HUES48 (cell line): ENCODE data around the gene ST8SIA2.

Experiments
- H3K27ac ChIP-seq: one replicate; pipeline ENCODE4 v1.7.0; 2013; ENCODE audit warnings: low read depth, low read length, inconsistent platforms
- H3K27me3 ChIP-seq: 2 replicates; pipeline ENCODE4 v1.6.1; 2013; ENCODE audit warnings: mild to moderate bottlenecking, low read length; ENCODE audit not compliant: control insufficient read depth, insufficient read depth
- H3K36me3 ChIP-seq: 2 replicates; pipeline ENCODE4 v1.6.1; 2013; ENCODE audit warnings: low read length; ENCODE audit not compliant: control insufficient read depth, insufficient read depth
- H3K4me1 ChIP-seq: 2 replicates; pipeline ENCODE4 v1.6.1; 2013; ENCODE audit warnings: mild to moderate bottlenecking, low read length; ENCODE audit not compliant: control insufficient read depth, insufficient read depth
- H3K4me3 ChIP-seq: 2 replicates; pipeline ENCODE4 v1.5.1; 2013; ENCODE audit warnings: mild to moderate bottlenecking, low read depth, low read length
- H3K9ac ChIP-seq: 2 replicates; pipeline ENCODE4 v1.6.1; 2013; ENCODE audit warnings: mild to moderate bottlenecking, low read depth, low read length, moderate library complexity
- H3K9me3 ChIP-seq: 2 replicates; pipeline ENCODE4 v1.6.1; 2013; ENCODE audit warnings: low read length; ENCODE audit not compliant: control insufficient read depth, insufficient read depth

ST8SIA2 gene

DNA sequence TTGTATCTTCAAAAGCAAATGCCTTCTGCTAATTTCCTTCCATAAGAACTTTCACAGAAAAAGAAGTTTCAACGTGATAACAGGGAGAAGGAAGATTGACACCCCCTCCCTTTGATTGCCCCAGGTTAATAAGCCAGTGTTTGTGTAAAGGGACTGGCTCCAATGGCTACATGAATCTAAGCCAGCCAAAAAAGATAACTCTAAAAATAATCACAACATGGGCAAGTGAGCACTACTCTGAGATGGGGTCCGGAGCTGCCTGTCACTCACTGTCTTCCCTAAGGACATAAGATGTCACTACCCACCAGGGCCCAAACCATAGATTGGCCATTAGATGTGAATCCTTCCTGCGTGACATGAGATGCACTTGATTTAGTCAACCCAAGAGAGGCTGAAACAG lies 17.6 kb upstream of the ST8SIA2 start:
- Histone ChIP-seq H3K36me3 (no peaks in the 10 kb centered on the region), H3K9ac (no peak overlapping the region), H3K4me1 (no peaks in the 10 kb centered on the region), H3K27ac (no peak overlapping the region), H3K9me3 (no peaks in the 10 kb centered on the region), H3K27me3 (no peaks in the 10 kb centered on the region; the same call in 1 of the 2 replicates), H3K4me3 (no peak overlapping the region)

DNA sequence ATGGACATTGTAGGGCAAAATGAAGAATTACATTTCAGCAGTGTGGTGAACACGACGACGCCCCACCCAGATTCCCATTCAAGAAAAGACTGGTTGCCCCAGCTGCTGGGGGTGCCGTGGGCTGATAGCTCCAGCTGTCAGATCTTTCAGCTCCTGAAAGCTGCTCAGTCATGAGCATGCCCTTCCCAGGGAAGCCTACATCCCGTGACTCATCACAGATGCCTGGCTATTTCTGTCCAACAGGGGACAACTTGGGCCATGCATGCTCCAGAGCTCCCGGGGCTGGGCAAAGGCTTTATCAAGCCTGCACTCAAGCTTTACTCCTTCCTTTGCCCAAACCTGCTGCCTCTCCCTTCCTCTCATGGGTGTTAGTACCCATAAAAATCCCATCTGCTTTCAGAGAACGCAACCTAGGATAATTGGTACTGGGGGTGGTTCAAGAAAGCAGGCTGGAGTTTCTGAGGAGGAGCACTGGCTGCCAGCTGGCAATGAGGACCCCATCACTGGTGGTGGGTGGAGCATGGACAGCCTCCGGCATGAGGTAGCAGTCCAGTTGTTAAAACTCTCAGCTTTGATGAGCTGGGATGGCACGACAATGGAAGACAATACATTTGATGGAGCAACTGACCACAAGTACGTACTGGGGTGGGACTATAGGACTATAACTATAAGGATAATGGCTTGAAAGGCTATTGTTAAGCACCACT lies 16.4 kb upstream of the ST8SIA2 start:
- Histone ChIP-seq H3K4me3 (no peak overlapping the region), H3K27me3 (no peaks in the 10 kb centered on the region; the same call in 1 of the 2 replicates)

DNA sequence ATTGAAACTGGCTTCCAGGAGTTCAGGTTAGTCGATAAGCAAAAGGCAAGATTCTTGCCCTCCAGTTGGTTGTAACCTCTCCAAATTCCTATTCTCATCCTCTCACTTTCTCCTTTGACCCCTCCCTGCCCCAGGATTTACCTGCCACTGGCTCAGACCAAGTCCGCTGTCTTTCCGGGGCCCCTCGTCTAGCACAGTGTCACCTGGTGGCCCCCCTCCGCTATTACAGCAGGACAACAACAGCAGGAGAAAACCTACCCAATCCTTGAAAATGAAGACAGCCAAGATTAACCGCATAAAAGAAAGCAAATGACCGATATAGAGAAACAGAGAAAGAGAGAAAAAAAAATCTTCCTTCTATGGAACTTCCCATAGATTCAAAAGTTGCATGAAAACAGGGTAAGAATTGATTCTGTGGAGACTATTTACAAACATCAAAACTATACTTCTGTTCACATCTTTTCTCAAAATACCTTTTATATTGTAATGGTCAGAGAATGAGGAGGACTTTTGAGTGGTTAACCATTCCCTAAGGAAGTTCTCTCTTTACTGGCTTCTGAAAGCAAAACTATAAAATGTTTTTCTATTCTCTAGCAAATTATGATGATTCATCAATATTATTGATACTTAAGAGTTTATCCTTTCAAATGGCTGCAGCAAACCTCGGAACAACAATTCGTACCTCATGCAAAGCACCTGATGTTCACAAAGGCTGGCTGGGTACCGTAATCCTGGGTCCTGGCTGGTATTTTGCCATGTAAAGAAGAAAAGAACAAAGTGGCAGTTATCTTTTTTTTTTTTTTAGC lies 10.0 kb upstream of the ST8SIA2 start:
- Histone ChIP-seq H3K9ac (no peak overlapping the region), H3K9me3 (no peaks in the 10 kb centered on the region), H3K27me3 (no peaks in the 10 kb centered on the region; the same call in 1 of the 2 replicates), H3K36me3 (no peaks in the 10 kb centered on the region), H3K4me3 (no peak overlapping the region), H3K4me1 (no peaks in the 10 kb centered on the region), H3K27ac (no peak overlapping the region)

More for the DNA sequence above, 16.4 kb upstream of the ST8SIA2 start:
- no peak overlapping the region for H3K27ac ChIP-seq
- H3K9ac ChIP-seq, result no peak overlapping the region
- no peaks in the 10 kb centered on the region for H3K9me3 ChIP-seq
- H3K4me1 ChIP-seq, result no peaks in the 10 kb centered on the region
- no peaks in the 10 kb centered on the region for H3K36me3 ChIP-seq

DNA sequence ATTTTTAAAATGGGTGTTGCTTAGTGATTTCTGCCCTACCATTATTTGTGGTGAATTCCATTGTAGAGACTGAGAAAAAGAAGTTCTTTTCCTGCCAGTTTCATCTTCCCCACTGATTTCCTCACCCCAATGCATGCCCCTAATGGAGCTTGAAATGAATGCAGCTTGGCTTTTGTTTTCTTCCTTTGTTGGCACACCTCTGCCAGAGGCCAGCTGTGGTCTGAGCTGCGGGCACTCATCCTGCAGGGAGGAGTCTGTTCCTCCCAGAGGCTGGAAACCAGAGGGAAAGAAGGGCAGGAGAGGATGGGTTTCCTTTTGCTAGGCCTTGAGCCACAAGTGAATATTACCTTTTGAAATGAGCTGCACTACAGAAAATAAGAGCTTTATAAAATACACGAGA lies 9.3 kb upstream of the ST8SIA2 start:
- H3K9ac ChIP-seq, result no peak overlapping the region

DNA sequence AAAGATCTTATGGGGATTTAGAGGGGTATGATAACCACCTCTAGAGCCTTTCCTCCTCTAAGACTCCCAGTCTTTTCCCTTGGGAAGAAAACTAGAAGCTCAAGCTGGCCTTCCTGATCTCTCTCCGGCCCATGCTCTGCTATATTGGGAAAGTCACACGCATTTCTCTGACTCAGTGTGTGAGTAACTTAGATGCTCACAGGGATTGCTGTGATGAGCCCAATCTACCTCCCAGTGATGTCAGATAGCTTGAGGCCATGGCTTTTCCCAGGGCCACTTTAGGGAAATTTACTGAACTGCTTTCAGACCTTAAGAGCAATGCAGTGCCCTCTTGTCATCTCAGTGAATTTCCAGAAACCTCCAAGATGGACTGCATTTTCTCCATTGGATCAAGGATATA lies 8.6 kb upstream of the ST8SIA2 start:
- Histone ChIP-seq H3K4me3 (no peak overlapping the region), H3K27ac (no peak overlapping the region), H3K9ac (no peak overlapping the region), H3K4me1 (no peaks in the 10 kb centered on the region), H3K9me3 (no peaks in the 10 kb centered on the region), H3K36me3 (no peaks in the 10 kb centered on the region), H3K27me3 (no peaks in the 10 kb centered on the region; the same call in 1 of the 2 replicates)

More for the DNA sequence above, 9.3 kb upstream of the ST8SIA2 start:
- Histone ChIP-seq H3K4me1 (no peaks in the 10 kb centered on the region), H3K27me3 (no peaks in the 10 kb centered on the region; the same call in 1 of the 2 replicates), H3K27ac (no peak overlapping the region), H3K36me3 (no peaks in the 10 kb centered on the region), H3K9me3 (no peaks in the 10 kb centered on the region), H3K4me3 (no peak overlapping the region)

DNA sequence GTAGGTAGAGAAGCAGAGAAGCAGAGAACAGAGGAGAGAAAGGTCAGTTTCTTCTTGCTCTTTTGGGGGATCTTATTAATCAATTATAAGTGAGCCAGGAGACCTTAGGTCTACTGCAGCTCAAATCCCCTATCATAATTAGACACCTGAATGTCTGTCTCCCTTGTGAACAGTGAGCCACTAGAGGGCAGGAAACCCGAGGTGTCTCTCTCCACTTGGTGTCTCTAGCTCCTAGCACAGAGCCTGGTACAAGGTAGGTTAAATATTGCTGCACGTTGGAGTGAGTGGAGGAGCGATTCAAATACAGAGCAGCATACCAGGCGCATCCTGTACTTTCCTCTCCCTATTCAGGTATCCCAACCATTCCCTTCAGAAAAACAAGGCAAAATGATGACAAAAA lies 2.0 kb upstream of the ST8SIA2 start:
- Histone ChIP-seq H3K27ac (no peak overlapping the region), H3K27me3 (peaks cover 50% of the 10 kb centered on the region), H3K36me3 (no peaks in the 10 kb centered on the region), H3K4me3 (no peak overlapping the region), H3K4me1 (peaks cover 13% of the 10 kb centered on the region), H3K9ac (no peak overlapping the region), H3K9me3 (no peaks in the 10 kb centered on the region)

DNA sequence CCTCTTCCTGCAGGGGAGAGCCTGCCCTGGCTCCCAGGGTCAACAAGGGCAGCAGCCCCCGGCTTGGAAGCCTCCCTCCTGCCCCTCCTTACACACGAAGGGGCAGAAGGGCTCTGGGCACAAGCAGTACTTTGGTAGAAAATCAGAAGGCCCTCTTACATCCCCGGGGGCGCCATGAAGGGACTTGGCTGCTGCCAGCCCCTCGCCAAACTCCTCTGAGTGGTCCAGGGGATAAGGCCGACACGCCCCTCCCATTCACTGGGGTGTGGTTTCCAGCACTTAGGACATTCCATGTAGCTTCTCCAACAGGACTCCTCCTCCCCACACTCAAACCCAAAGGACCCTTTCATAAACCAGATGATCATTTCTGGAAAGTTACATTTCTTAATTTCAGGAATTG lies 1.2 kb upstream of the ST8SIA2 start:
- Histone ChIP-seq H3K27ac (no peak overlapping the region), H3K27me3 (peaks cover 54% of the 10 kb centered on the region), H3K9ac (no peak overlapping the region), H3K9me3 (no peaks in the 10 kb centered on the region), H3K4me1 (peaks cover 13% of the 10 kb centered on the region), H3K36me3 (no peaks in the 10 kb centered on the region), H3K4me3 (peak overlapping the region; percentile 73; the same call in 1 of the 2 replicates)

DNA sequence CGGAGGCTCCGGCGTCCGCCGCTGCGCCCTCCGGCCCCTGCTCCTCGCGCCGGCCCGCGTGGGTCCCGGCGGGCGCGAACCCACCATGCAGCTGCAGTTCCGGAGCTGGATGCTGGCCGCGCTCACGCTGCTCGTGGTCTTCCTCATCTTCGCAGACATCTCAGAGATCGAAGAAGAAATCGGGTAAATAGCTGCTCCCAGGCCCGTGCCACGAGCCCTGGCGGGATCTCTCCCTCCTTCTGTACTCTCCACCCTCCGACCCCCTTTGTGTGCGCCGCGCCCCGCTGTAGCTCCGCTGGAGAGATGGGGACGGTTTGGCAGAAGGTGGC lies 263 bp downstream of the ST8SIA2 start:
- H3K36me3 ChIP-seq, result no peaks in the 10 kb centered on the region
- peaks cover 13% of the 10 kb centered on the region for H3K4me1 ChIP-seq
- peak overlapping the region; percentile 73 for H3K4me3 ChIP-seq
- peak overlapping the region; percentile 44 for H3K27ac ChIP-seq
- H3K27me3 ChIP-seq, result peaks cover 54% of the 10 kb centered on the region
- H3K9ac ChIP-seq, result no peak overlapping the region
- no peaks in the 10 kb centered on the region for H3K9me3 ChIP-seq

DNA sequence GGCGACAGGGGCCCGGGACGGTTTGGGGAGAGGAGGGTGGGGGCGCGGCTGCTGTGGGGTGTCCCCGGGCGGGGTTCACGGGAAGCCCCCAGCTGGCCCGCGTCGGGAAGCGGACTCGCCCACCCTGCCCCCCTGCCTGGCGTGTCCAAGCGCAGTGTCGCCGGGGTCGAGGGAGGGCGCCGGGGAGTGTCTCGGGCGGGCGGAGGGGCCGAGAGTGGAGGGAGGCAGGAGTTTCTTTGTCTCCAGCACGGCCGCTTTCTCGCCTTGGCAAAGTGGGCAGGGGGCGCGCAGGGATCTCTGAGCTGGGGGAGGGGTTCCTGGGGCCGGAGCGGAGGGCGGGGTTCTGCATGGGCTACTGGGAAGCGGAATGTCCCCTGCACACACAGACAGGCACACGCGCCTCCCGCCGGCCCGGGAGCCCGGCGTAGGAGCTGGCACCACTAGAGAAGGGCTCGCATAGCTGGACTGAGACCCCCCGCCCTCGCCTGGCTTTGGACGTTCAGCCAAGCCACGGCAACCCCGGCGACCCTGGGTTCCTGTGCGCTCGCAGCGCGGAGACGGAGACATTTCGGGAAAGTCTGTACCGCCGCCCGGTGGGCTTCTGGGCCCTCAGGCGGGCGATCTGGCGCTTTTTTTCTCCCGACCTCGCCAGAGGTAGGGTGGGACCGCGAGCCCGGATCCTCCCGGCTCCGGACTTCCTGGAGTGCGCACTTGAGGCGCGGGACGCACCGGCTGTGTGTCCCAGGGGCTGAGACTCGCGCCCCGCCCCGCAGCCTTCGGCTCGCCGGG lies 822 bp downstream of the ST8SIA2 start:
- H3K4me3 ChIP-seq, result peak overlapping the region; percentile 73
- H3K9ac ChIP-seq, result peak overlapping the region; percentile 62; the same call in 1 of the 2 replicates
- H3K27me3 ChIP-seq, result peaks cover 54% of the 10 kb centered on the region
- H3K4me1 ChIP-seq, result peaks cover 13% of the 10 kb centered on the region
- H3K9me3 ChIP-seq, result no peaks in the 10 kb centered on the region
- H3K36me3 ChIP-seq, result no peaks in the 10 kb centered on the region
- H3K27ac ChIP-seq, result no peak overlapping the region

DNA sequence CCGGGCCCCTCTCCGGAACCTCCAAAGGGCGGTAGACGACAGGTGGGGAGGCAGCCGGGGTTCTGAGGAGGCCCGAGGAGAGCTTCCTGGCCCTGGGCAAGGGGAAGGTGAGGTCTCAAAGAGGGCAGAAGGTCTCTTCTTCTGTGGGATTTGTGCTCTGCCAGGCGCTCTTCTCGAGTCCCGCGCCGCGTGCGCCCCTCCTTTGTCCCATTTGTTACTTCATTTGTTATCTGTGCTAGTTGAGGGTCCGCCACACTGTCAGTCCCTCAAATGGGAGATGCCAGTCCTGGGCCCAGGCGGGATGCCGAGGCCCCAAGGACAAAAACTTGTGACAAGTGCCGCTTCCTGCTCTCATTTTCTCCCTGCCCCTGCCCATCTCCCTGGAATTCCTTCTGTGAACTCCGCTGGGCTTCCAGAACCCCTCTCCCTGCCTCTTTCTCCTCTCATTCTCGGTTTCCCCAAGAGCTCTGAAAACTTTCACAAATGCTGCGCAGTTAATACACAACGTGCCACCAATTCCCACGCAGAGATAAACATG lies 1.5 kb downstream of the ST8SIA2 start:
- H3K27me3 ChIP-seq, result peaks cover 54% of the 10 kb centered on the region
- H3K9me3 ChIP-seq, result no peaks in the 10 kb centered on the region
- H3K36me3 ChIP-seq, result no peaks in the 10 kb centered on the region
- H3K4me1 ChIP-seq, result peaks cover 13% of the 10 kb centered on the region
- H3K27ac ChIP-seq, result no peak overlapping the region
- H3K9ac ChIP-seq, result no peak overlapping the region
- H3K4me3 ChIP-seq, result peak overlapping the region; percentile 73
